B cell (primary cell): ENCODE data around the gene WDR90.

ENCODE experiments used
- CTCF ChIP-seq: fragments of 200-600 bp; IDR thresholded peaks from one replicate; pipeline ENCODE4 v1.8.0; 2022; ENCODE audit warnings: antibody characterized with exemption, mild to moderate bottlenecking
- EZH2 ChIP-seq: IDR thresholded peaks from 2 replicates; pipeline ENCODE4 v1.6.1; 2012; ENCODE audit warnings: borderline replicate concordance, low read depth, mild to moderate bottlenecking, moderate library complexity, low read length; ENCODE audit not compliant: insufficient read depth, poor library complexity, severe bottlenecking

GRCh38 chr16:630249-630814, 18.8 kb upstream of the WDR90 start:
- TF ChIP-seq EZH2 = no peak
- no peak for TF ChIP-seq CTCF
